Keratinocyte (primary cell): ENCODE results near the gene PAQR5. TPM values are rescaled to one million over a fixed set of nuclear protein-coding genes. Genes with fewer than 3 reads are reported as not detected.

Experiments
- DNase-seq: peaks from one replicate; pipeline ENCODE4 v3.0.0-alpha.2; 2011; ENCODE audit warnings: low read depth, missing footprints, low spot score
- FAIRE-seq: peaks from 2 replicates; lab custom pipeline; 2011; peaks lifted over from hg19 to GRCh38; lab: Jason Lieb, UNC
- H2AFZ ChIP-seq: 2 replicates; pipeline ENCODE4 v1.6.0; 2012; ENCODE audit warnings: low read length, control low read depth, inconsistent platforms; ENCODE audit not compliant: control insufficient read depth
- H3K27ac ChIP-seq: 2 replicates; pipeline ENCODE4 v1.5.1; 2011; ENCODE audit warnings: low read length; ENCODE audit not compliant: control insufficient read depth, insufficient read depth
- H3K27me3 ChIP-seq: 3 replicates; pipeline ENCODE4 v1.6.0; 2011; ENCODE audit warnings: low read length; ENCODE audit not compliant: control insufficient read depth, insufficient read depth; ENCODE audit errors: extremely low read depth
- H3K36me3 ChIP-seq, 2 experiments: 2 replicates in 1 of 2; 3 replicates in 1 of 2; pipeline ENCODE4 v1.5.1; 2011; ENCODE audit warnings: low read length in 2 of 2, mild to moderate bottlenecking in 1 of 2; ENCODE audit not compliant: control insufficient read depth in 2 of 2, insufficient read depth in 2 of 2; ENCODE audit errors: extremely low read depth in 1 of 2
- H3K4me1 ChIP-seq: 3 replicates; pipeline ENCODE4 v1.5.1; 2011; ENCODE audit warnings: low read length; ENCODE audit not compliant: control insufficient read depth, insufficient read depth; ENCODE audit errors: extremely low read depth
- H3K4me2 ChIP-seq: 3 replicates; pipeline ENCODE4 v1.6.0; 2011; ENCODE audit warnings: low read depth, low read length; ENCODE audit not compliant: control insufficient read depth, insufficient read depth; ENCODE audit errors: extremely low read depth
- H3K4me3 ChIP-seq, 3 experiments: fragments of 200-600 bp in 1 of 3; sonication (generic) in 1 of 3; 2 replicates in 2 of 3; 3 replicates in 1 of 3; pipeline ENCODE4 v1.5.1; 2011 to 2016; ENCODE audit warnings: low read length in 3 of 3, mild to moderate bottlenecking in 3 of 3, control low read depth in 2 of 3, inconsistent platforms in 1 of 3, low read depth in 1 of 3, mixed read lengths in 1 of 3, mixed run types in 1 of 3, moderate library complexity in 1 of 3; ENCODE audit not compliant: control insufficient read depth in 2 of 3, insufficient read depth in 2 of 3; ENCODE audit errors: extremely low read depth in 1 of 3
- H3K79me2 ChIP-seq: 2 replicates; pipeline ENCODE4 v1.6.0; 2012; ENCODE audit warnings: low read length; ENCODE audit not compliant: control insufficient read depth, insufficient read depth
- H3K9ac ChIP-seq: 3 replicates; pipeline ENCODE4 v1.6.0; 2011; ENCODE audit warnings: low read length; ENCODE audit not compliant: control insufficient read depth, insufficient read depth; ENCODE audit errors: extremely low read depth
- H3K9me1 ChIP-seq: 3 replicates; pipeline ENCODE4 v1.6.0; 2011; ENCODE audit warnings: low read length; ENCODE audit not compliant: control insufficient read depth, insufficient read depth; ENCODE audit errors: extremely low read depth
- H3K9me3 ChIP-seq: 2 replicates; pipeline ENCODE4 v1.5.1; 2012; ENCODE audit warnings: low read depth, low read length; ENCODE audit not compliant: control insufficient read depth
- H4K20me1 ChIP-seq: 3 replicates; pipeline ENCODE4 v1.6.0; 2011; ENCODE audit warnings: low read length; ENCODE audit not compliant: control insufficient read depth, insufficient read depth; ENCODE audit errors: extremely low read depth
- EZH2 ChIP-seq: IDR thresholded peaks from one replicate; pipeline ENCODE4 v1.6.1; 2012; ENCODE audit warnings: inconsistent platforms, mild to moderate bottlenecking, low read length, moderate library complexity
- dilution Hi-C: fragments of 300-500 bp; cut with MboI; formaldehyde crosslinking; loops from one replicate; pipeline ENCODE4 v1.7.0; 2020; ENCODE audit warnings: low sequenced_read_pairs; ENCODE audit not compliant: extremely low pct_ligation_motif_present
- polyA plus RNA-seq, 5 experiments: library from polyadenylated mRNA; depleted of rRNA in 3 of 5; stranded (reverse) in 3 of 5; stranded (forward) in 1 of 5; unstranded in 1 of 5; fragments of >200 nt; gene quantifications; 1 replicate in 1 of 5; 2 replicates in 3 of 5; 3 replicates in 1 of 5; pipeline versions ENCODE4 v1.2.1 to v1.2.3, GENCODE V29; 2011 to 2012; ENCODE audit warnings: missing spikeins in 2 of 5, low read depth in 1 of 5, low replicate concordance in 1 of 5
- TF ChIP-seq, protein P1 (sequence below), 3 experiments: IDR thresholded peaks in 1 of 3; conservative IDR thresholded peaks in 1 of 3; optimal IDR thresholded peaks in 1 of 3; 2 replicates in 2 of 3; 3 replicates in 1 of 3; pipeline versions ENCODE3 to v1.5.1; 2011; ENCODE audit warnings: low read length in 3 of 3, mild to moderate bottlenecking in 3 of 3, moderate library complexity in 2 of 3, control low read depth in 1 of 3, inconsistent platforms in 1 of 3; ENCODE audit not compliant: insufficient read depth in 2 of 3; ENCODE audit errors: extremely low read depth in 1 of 3

The PAQR5 gene
- polyA plus RNA-seq, 1 donor (not counting 4 experiments of a cell fraction or from before 2014, with no cell fraction given) = 0.30 TPM

DNA sequence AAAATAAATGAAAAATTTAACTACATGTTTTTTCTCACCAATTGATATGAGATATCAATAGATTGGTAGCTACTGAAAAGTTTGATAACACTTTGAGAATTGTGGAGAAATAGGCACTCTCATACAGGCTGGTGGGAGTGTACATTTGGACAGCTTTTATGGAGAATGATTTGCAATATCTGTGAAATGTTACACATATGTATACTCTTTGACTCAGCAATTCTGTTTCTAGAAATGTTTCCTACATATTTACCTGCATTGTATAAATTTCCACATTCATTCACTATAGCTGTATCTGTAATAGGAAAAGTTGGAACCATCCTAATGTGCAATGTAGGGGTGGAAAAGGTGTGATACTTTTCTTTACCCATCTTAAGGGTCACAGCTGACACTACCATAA lies 113.6 kb downstream of the PAQR5 start:
- no peak for TF ChIP-seq EZH2
- TF ChIP-seq, protein P1, sequence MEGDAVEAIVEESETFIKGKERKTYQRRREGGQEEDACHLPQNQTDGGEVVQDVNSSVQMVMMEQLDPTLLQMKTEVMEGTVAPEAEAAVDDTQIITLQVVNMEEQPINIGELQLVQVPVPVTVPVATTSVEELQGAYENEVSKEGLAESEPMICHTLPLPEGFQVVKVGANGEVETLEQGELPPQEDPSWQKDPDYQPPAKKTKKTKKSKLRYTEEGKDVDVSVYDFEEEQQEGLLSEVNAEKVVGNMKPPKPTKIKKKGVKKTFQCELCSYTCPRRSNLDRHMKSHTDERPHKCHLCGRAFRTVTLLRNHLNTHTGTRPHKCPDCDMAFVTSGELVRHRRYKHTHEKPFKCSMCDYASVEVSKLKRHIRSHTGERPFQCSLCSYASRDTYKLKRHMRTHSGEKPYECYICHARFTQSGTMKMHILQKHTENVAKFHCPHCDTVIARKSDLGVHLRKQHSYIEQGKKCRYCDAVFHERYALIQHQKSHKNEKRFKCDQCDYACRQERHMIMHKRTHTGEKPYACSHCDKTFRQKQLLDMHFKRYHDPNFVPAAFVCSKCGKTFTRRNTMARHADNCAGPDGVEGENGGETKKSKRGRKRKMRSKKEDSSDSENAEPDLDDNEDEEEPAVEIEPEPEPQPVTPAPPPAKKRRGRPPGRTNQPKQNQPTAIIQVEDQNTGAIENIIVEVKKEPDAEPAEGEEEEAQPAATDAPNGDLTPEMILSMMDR (optimal IDR thresholded peaks at IDR 0.05 in 1 of 3, IDR thresholded peaks at IDR 0.05 in 1 of 3, conservative IDR thresholded peaks at IDR 0.05 in 1 of 3; ENCODE audit: extremely low read depth in 1 of 3, insufficient read depth in 2 of 3, low read length in 3 of 3) = no peak
- H3K4me2 ChIP-seq = no peak overlapping the region

DNA sequence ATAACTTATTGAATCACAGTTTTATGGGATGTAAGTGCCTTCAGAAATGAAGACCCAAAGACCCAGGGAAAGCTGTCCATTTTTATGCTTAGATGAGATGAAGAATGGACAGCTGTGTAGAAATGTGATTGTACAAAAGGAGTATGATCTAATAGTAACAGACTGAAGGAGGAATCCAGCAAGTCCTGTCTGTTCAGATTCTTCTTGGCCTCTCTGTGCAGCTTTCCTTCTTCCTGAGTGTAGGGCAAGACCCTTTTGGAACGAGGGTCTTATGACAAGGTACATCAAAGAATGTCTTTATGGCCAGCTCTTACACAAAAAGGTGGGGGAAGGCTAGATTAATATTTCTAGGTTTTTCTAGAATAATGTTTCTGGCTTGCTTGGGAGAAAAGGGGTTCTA lies 114.0 kb downstream of the PAQR5 start:
- no peaks in the 10 kb centered on the region for H3K36me3 ChIP-seq
- dilution Hi-C loops = no loop called here
- DNase-seq (no peak), FAIRE-seq (no peak)
- TF ChIP-seq EZH2 = no peak
- TF ChIP-seq, protein P1 (optimal IDR thresholded peaks at IDR 0.05 in 1 of 3, IDR thresholded peaks at IDR 0.05 in 1 of 3, conservative IDR thresholded peaks at IDR 0.05 in 1 of 3; ENCODE audit: extremely low read depth in 1 of 3, insufficient read depth in 2 of 3, low read length in 3 of 3) = no peak
- H3K9me3 ChIP-seq = no peaks in the 10 kb centered on the region
- H3K4me3 ChIP-seq = no peak overlapping the region
- H3K4me1 ChIP-seq = peaks cover 23% of the 10 kb centered on the region
- H3K27ac ChIP-seq = no peak overlapping the region
- no peaks in the 10 kb centered on the region for H4K20me1 ChIP-seq
- no peak overlapping the region for H3K9ac ChIP-seq
- no peaks in the 10 kb centered on the region for H3K27me3 ChIP-seq
- peaks cover 2% of the 10 kb centered on the region for H3K9me1 ChIP-seq
- peaks cover 26% of the 10 kb centered on the region for H3K79me2 ChIP-seq
- H2AFZ ChIP-seq = no peak overlapping the region
- H3K4me2 ChIP-seq = no peak overlapping the region

More for the DNA sequence above, 113.6 kb downstream of the PAQR5 start:
- Histone ChIP-seq H3K4me3 (no peak overlapping the region), H2AFZ (no peak overlapping the region), H3K4me1 (peaks cover 23% of the 10 kb centered on the region), H3K9me3 (no peaks in the 10 kb centered on the region), H3K27ac (no peak overlapping the region), H3K9ac (no peak overlapping the region), H3K27me3 (no peaks in the 10 kb centered on the region), H3K36me3 (no peaks in the 10 kb centered on the region), H4K20me1 (no peaks in the 10 kb centered on the region), H3K79me2 (peaks cover 21% of the 10 kb centered on the region), H3K9me1 (peaks cover 2% of the 10 kb centered on the region)
- FAIRE-seq (no peak), DNase-seq (no peak)
- dilution Hi-C loops = no loop called here
